ENCODE data around the gene CA6.
"Not testable (repeated sequence)": the region's sequence is repeated elsewhere in the genome, so short reads cannot be mapped to it uniquely, and the experiment has no call there.

Gene CA6

GRCh38 chr1:9020305-9020704, 74.6 kb downstream of the CA6 start:
- TF ChIP-seq CTCF (IDR thresholded peaks at IDR 0.05; ENCODE audit: low read depth, low read length) = no peak
- no peaks in the 10 kb centered on the region for H3K36me3 ChIP-seq
- no peaks in the 10 kb centered on the region for H3K4me1 ChIP-seq
- no peaks in the 10 kb centered on the region for H3K27me3 ChIP-seq
- no peaks in the 10 kb centered on the region for H3K9me3 ChIP-seq
- no peak overlapping the region for H3K4me3 ChIP-seq (ENCODE audit: low read depth, low read length)
- DNase-seq = no peak

GRCh38 chr1:9022026-9022738, 76.5 kb downstream of the CA6 start:
- not testable (repeated sequence) for H3K4me1 ChIP-seq; H3K36me3 ChIP-seq; DNase-seq; H3K4me3 ChIP-seq (ENCODE audit: low read depth, low read length); H3K9me3 ChIP-seq; H3K27me3 ChIP-seq

GRCh38 chr1:9022773-9023172, 77.1 kb downstream of the CA6 start:
- no peaks in the 10 kb centered on the region for H3K9me3 ChIP-seq
- no peaks in the 10 kb centered on the region for H3K36me3 ChIP-seq
- no peaks in the 10 kb centered on the region for H3K4me1 ChIP-seq
- no peaks in the 10 kb centered on the region for H3K27me3 ChIP-seq
- TF ChIP-seq CTCF (IDR thresholded peaks at IDR 0.05; ENCODE audit: low read depth, low read length) = no peak
- no peak overlapping the region for H3K4me3 ChIP-seq (ENCODE audit: low read depth, low read length)
- DNase-seq = no peak
